VCaP (cell line): ENCODE results near the gene GIPC2.
"Not testable (repeated sequence)": the region's sequence is repeated elsewhere in the genome, so short reads cannot be mapped to it uniquely, and the experiment has no call there.

Source experiments
- H3K27ac ChIP-seq: fragments of 450-650 bp; 2 replicates; pipeline ENCODE4 v1.5.1; 2017
- CTCF ChIP-seq: fragments of 450-650 bp; conservative IDR thresholded peaks from 2 replicates; pipeline ENCODE4 v1.5.1; 2017; ENCODE audit warnings: mild to moderate bottlenecking, moderate library complexity

The GIPC2 gene

GRCh38 chr1:78045926-78046778 lies at the start of gene GIPC2:
Gene GIPC2 (plus strand): TSS chr1:78045966. CDS start chr1:78046095, 129 bp downstream.
- no peak for TF ChIP-seq CTCF
- no peak within 1 kb of the TSS for H3K27ac ChIP-seq

- no peak for TF ChIP-seq CTCF
- no peak overlapping the region for H3K27ac ChIP-seq
These were observed 49.0 kb upstream of the GIPC2 start for GRCh38 chr1:77996734-77997133.

- H3K27ac ChIP-seq = not testable (repeated sequence)
These were observed 45.2 kb upstream of the GIPC2 start for GRCh38 chr1:78000536-78000935.

- H3K27ac ChIP-seq = peak overlapping the region; percentile 60; the same call in 1 of the 2 replicates
- no peak for TF ChIP-seq CTCF
These were observed 42.6 kb upstream of the GIPC2 start for GRCh38 chr1:78003070-78003746.

- peak overlapping the region; percentile 60 for H3K27ac ChIP-seq
- TF ChIP-seq CTCF = no peak
These were observed 41.7 kb upstream of the GIPC2 start for GRCh38 chr1:78003882-78004718.

GRCh38 chr1:78004719-78005447 lies 40.9 kb upstream of the GIPC2 start, which contains the start of gene DNAJB4:
Gene DNAJB4 (plus strand): TSS chr1:78004939. CDS start chr1:78005111, 172 bp downstream.
- TF ChIP-seq CTCF = no peak
- peak within 1 kb of the TSS; percentile 60 for H3K27ac ChIP-seq

- peak overlapping the region; percentile 60 for H3K27ac ChIP-seq
- TF ChIP-seq CTCF = no peak
These were observed 40.4 kb upstream of the GIPC2 start for GRCh38 chr1:78005448-78005722.
